A549 (cell line): Measurements from ENCODE around the gene MAPT.

ENCODE experiments used
- CHD2 ChIP-seq: fragments of 150-350 bp; IDR thresholded peaks from 2 replicates; pipeline ENCODE4 v1.6.1; 2014; ENCODE audit warnings: low read length; ENCODE audit not compliant: partially characterized antibody
- CTCF ChIP-seq: fragments of >200 bp; sonication (Bioruptor Twin); formaldehyde crosslinking; IDR thresholded peaks from 3 replicates; pipeline ENCODE4 v1.5.1; 2016
- EP300 ChIP-seq, 2 experiments: fragments of >200 bp; sonication (Bioruptor Twin); formaldehyde crosslinking; IDR thresholded peaks; 2 replicates in 1 of 2; 3 replicates in 1 of 2; pipeline ENCODE4 v1.6.1; 2016 to 2017
- JUNB ChIP-seq: fragments of >200 bp; sonication (Bioruptor Twin); formaldehyde crosslinking; IDR thresholded peaks from 2 replicates; pipeline ENCODE4 v1.6.1; 2016
- KDM1A ChIP-seq: fragments of 200-600 bp; sonication (generic); IDR thresholded peaks from 2 replicates; pipeline ENCODE4 v1.6.1; 2016; ENCODE audit warnings: low read depth, mild to moderate bottlenecking
- POLR2A ChIP-seq: IDR thresholded peaks from 2 replicates; pipeline ENCODE4 v1.6.1; 2012; ENCODE audit warnings: mild to moderate bottlenecking, low read length
- RCOR1 ChIP-seq: fragments of 150-350 bp; IDR thresholded peaks from 2 replicates; pipeline ENCODE4 v1.6.1; 2014; ENCODE audit warnings: antibody characterized with exemption, low read length, low read depth
- REST ChIP-seq: fragments of 200-600 bp; sonication (generic); IDR thresholded peaks from 2 replicates; pipeline ENCODE4 v1.6.1; 2016; ENCODE audit warnings: antibody characterized with exemption, mild to moderate bottlenecking, moderate library complexity
- USF2 ChIP-seq: fragments of 450-650 bp; IDR thresholded peaks from 2 replicates; pipeline ENCODE4 v1.6.1; 2014; ENCODE audit warnings: antibody characterized with exemption
- ZC3H11A ChIP-seq: fragments of 450-650 bp; IDR thresholded peaks from 2 replicates; pipeline ENCODE4 v1.6.1; 2014; ENCODE audit warnings: antibody characterized with exemption, mild to moderate bottlenecking

GRCh38 chr17:45873728-45874127, 20.6 kb upstream of the MAPT start:
- no peak for TF ChIP-seq CHD2
- no peak for TF ChIP-seq USF2
- TF ChIP-seq CTCF: no peak
- TF ChIP-seq REST: no peak
- TF ChIP-seq KDM1A: no peak
- no peak for TF ChIP-seq JUNB
- TF ChIP-seq RCOR1: no peak
- TF ChIP-seq POLR2A: no peak
- TF ChIP-seq EP300 (IDR thresholded peaks at IDR 0.05): no peak
- TF ChIP-seq ZC3H11A: no peak
